CD4-positive, CD25-positive, alpha-beta regulatory T cell (primary cell): ENCODE data around the gene OR2AK2. TPM values are rescaled to one million over a fixed set of nuclear protein-coding genes. Genes with fewer than 3 reads are reported as not detected.
"Not testable (repeated sequence)": the region's sequence is repeated elsewhere in the genome, so short reads cannot be mapped to it uniquely, and the experiment has no call there.

Experiments used
- ATAC-seq, 2 donors: fragments of 150-1000 bp; cut with Tn5 transposase; one replicate each; pipeline ENCODE4 v1.10.0; 2021; ENCODE audit warnings: low read depth in 2 of 2, moderate number of reproducible peaks in 2 of 2, moderate library complexity in 1 of 2
- DNase-seq, 3 donors: peaks; one replicate each; pipeline versions ENCODE4 v3.0.0 to v3.0.0-alpha.2; 2012 to 2022; ENCODE audit warnings: mixed read lengths in 1 of 3
- H3K27ac ChIP-seq: one replicate; pipeline ENCODE4 v1.7.0; 2013; ENCODE audit warnings: mild to moderate bottlenecking, low read length; ENCODE audit not compliant: insufficient read depth, poor library complexity, severe bottlenecking
- H3K27me3 ChIP-seq: one replicate; pipeline ENCODE4 v1.7.0; 2013; ENCODE audit warnings: low read length; ENCODE audit not compliant: control insufficient read depth, insufficient read depth
- H3K36me3 ChIP-seq: one replicate; pipeline ENCODE4 v1.7.0; 2013; ENCODE audit warnings: mild to moderate bottlenecking, low read length, moderate library complexity; ENCODE audit not compliant: control insufficient read depth, insufficient read depth
- H3K4me1 ChIP-seq: 2 replicates; pipeline ENCODE4 v1.7.0; 2013; ENCODE audit warnings: mild to moderate bottlenecking, low read length; ENCODE audit not compliant: insufficient read depth, control insufficient read depth, poor library complexity, severe bottlenecking
- H3K4me3 ChIP-seq: one replicate; pipeline ENCODE4 v1.7.0; 2013; ENCODE audit warnings: low read depth, mild to moderate bottlenecking, low read length, moderate library complexity
- H3K9me3 ChIP-seq, 2 experiments: 1 replicate in 1 of 2; 2 replicates in 1 of 2; pipeline ENCODE4 v1.7.0; 2013; ENCODE audit warnings: low read length in 2 of 2, mild to moderate bottlenecking in 1 of 2, moderate library complexity in 1 of 2; ENCODE audit not compliant: control insufficient read depth in 2 of 2
- H3K27ac Mint-ChIP-seq, 3 donors: one replicate each; pipeline ENCODE4 v1.8.0; 2020 to 2022; ENCODE audit warnings: mild to moderate bottlenecking in 3 of 3, mixed read lengths in 3 of 3, moderate library complexity in 2 of 3
- H3K27me3 Mint-ChIP-seq: one replicate; pipeline ENCODE4 v1.8.0; 2022; ENCODE audit warnings: mild to moderate bottlenecking, mixed read lengths
- H3K36me3 Mint-ChIP-seq: one replicate; pipeline ENCODE4 v1.8.0; 2020; ENCODE audit warnings: mixed read lengths
- H3K4me1 Mint-ChIP-seq, 4 donors: one replicate each; pipeline ENCODE4 v1.8.0; 2020 to 2022; ENCODE audit warnings: mixed read lengths in 4 of 4, mild to moderate bottlenecking in 1 of 4
- H3K4me3 Mint-ChIP-seq, 4 donors: one replicate each; pipeline ENCODE4 v1.8.0; 2020 to 2022; ENCODE audit warnings: mild to moderate bottlenecking in 4 of 4, mixed read lengths in 4 of 4, moderate library complexity in 3 of 4
- H3K9me3 Mint-ChIP-seq, 7 donors: one replicate each; pipeline ENCODE4 v1.8.0; 2020 to 2022; ENCODE audit warnings: mixed read lengths in 7 of 7, mild to moderate bottlenecking in 3 of 7, moderate library complexity in 2 of 7
- polyA plus RNA-seq, 4 donors: library from polyadenylated mRNA; unstranded; fragments of 300-500 nt; fragmentation: Illumina TruSeq; gene quantifications; one replicate each; pipeline ENCODE4 v1.2.3, GENCODE V29; 2021
- total RNA-seq: library from RNA; stranded (reverse); gene quantifications from one replicate; pipeline ENCODE4 v1.2.3, GENCODE V29; 2022

OR2AK2 gene
- total and polyA plus RNA-seq, 5 donors from 2014 or later, result not detected

- ATAC-seq (peak; percentile 53 to 93), DNase-seq (peak; percentile 56 to 87 (median 76))
- H3K9me3 ChIP-seq, H3K27me3 ChIP-seq, H3K27ac ChIP-seq, H3K27ac Mint-ChIP-seq, H3K4me1 Mint-ChIP-seq, H3K4me3 ChIP-seq, H3K27me3 Mint-ChIP-seq, H3K36me3 ChIP-seq, H3K4me1 ChIP-seq, H3K36me3 Mint-ChIP-seq: not testable (repeated sequence)
- H3K9me3 Mint-ChIP-seq, result peaks cover 0 to 12% (median 3%) of the 10 kb centered on the region in 7 donors
- peak overlapping the region; percentile 35 to 88 (median 66) for H3K4me3 Mint-ChIP-seq
Observed at GRCh38 chr1:247936965-247937734, 27.9 kb upstream of the OR2AK2 start.

- no peak overlapping the region for H3K4me3 ChIP-seq
- Mint-ChIP-seq H3K9me3 (peaks cover 0 to 11% (median 2%) of the 10 kb centered on the region in 7 donors), H3K27me3 (no peaks in the 10 kb centered on the region), H3K36me3 (no peaks in the 10 kb centered on the region), H3K27ac (no peak overlapping the region), H3K4me1 (no peaks in the 10 kb centered on the region), H3K4me3 (no peak overlapping the region)
- no peaks in the 10 kb centered on the region for H3K9me3 ChIP-seq
- ATAC-seq, result no peak
- no peaks in the 10 kb centered on the region for H3K36me3 ChIP-seq
- no peak for DNase-seq
- H3K27ac ChIP-seq, result no peak overlapping the region
- H3K27me3 ChIP-seq, result no peaks in the 10 kb centered on the region
- H3K4me1 ChIP-seq, result no peaks in the 10 kb centered on the region
Observed at GRCh38 chr1:247942624-247943023, 22.4 kb upstream of the OR2AK2 start.

- no peaks in the 10 kb centered on the region for H3K27me3 ChIP-seq
- no peaks in the 10 kb centered on the region for H3K27me3 Mint-ChIP-seq
- H3K36me3 Mint-ChIP-seq, result no peaks in the 10 kb centered on the region
- no peaks in the 10 kb centered on the region for H3K36me3 ChIP-seq
- no peak within 1 kb of the TSS for H3K4me3 Mint-ChIP-seq
- ATAC-seq (no peak), DNase-seq (no peak)
- peaks cover 0 to 17% (median 4%) of the 10 kb centered on the region in 7 donors for H3K9me3 Mint-ChIP-seq
- H3K4me1 Mint-ChIP-seq, result no peaks in the 10 kb centered on the region
- no peak within 1 kb of the TSS for H3K27ac Mint-ChIP-seq
- H3K27ac ChIP-seq, result no peak within 1 kb of the TSS
- no peaks in the 10 kb centered on the region for H3K4me1 ChIP-seq
- H3K9me3 ChIP-seq, result no peaks in the 10 kb centered on the region
- no peak within 1 kb of the TSS for H3K4me3 ChIP-seq
Observed at GRCh38 chr1:247948558-247948957, 16.5 kb upstream of the OR2AK2 start, which contains the start of gene OR2L8. Gene OR2L8, plus strand, starts transcription at chr1:247948858. Its CDS starts 0 bp downstream, at chr1:247948858.

GRCh38 chr1:247953408-247953807, 11.6 kb upstream of the OR2AK2 start:
- Histone ChIP-seq H3K27ac (no peak overlapping the region), H3K27me3 (no peaks in the 10 kb centered on the region), H3K9me3 (no peaks in the 10 kb centered on the region), H3K36me3 (no peaks in the 10 kb centered on the region), H3K4me3 (no peak overlapping the region), H3K4me1 (no peaks in the 10 kb centered on the region)
- H3K36me3 Mint-ChIP-seq, result no peaks in the 10 kb centered on the region
- H3K9me3 Mint-ChIP-seq, result peaks cover 0 to 16% (median 5%) of the 10 kb centered on the region in 7 donors
- H3K27ac Mint-ChIP-seq, result no peak overlapping the region
- no peaks in the 10 kb centered on the region for H3K27me3 Mint-ChIP-seq
- no peaks in the 10 kb centered on the region for H3K4me1 Mint-ChIP-seq
- no peak overlapping the region for H3K4me3 Mint-ChIP-seq
- ATAC-seq (no peak), DNase-seq (no peak)

GRCh38 chr1:247961791-247962190, 3.2 kb upstream of the OR2AK2 start:
- Histone ChIP-seq H3K4me3 (no peak overlapping the region), H3K36me3 (no peaks in the 10 kb centered on the region), H3K27ac (no peak overlapping the region), H3K27me3 (no peaks in the 10 kb centered on the region), H3K4me1 (no peaks in the 10 kb centered on the region), H3K9me3 (no peaks in the 10 kb centered on the region)
- H3K4me3 Mint-ChIP-seq, result no peak overlapping the region
- no peak overlapping the region for H3K27ac Mint-ChIP-seq
- DNase-seq (no peak), ATAC-seq (no peak)
- H3K36me3 Mint-ChIP-seq, result no peaks in the 10 kb centered on the region
- H3K9me3 Mint-ChIP-seq, result peaks cover 0 to 15% (median 5%) of the 10 kb centered on the region in 7 donors
- H3K27me3 Mint-ChIP-seq, result no peaks in the 10 kb centered on the region
- no peaks in the 10 kb centered on the region for H3K4me1 Mint-ChIP-seq

GRCh38 chr1:247962911-247963588, 2.0 kb upstream of the OR2AK2 start:
- H3K27ac ChIP-seq, result no peak overlapping the region
- Mint-ChIP-seq H3K27me3 (no peaks in the 10 kb centered on the region), H3K9me3 (peaks cover 0 to 12% (median 5%) of the 10 kb centered on the region in 7 donors), H3K27ac (no peak overlapping the region), H3K36me3 (no peaks in the 10 kb centered on the region), H3K4me1 (peaks cover 0 to 2% (median 0%) of the 10 kb centered on the region in 4 donors), H3K4me3 (no peak overlapping the region)
- H3K4me3 ChIP-seq, result no peak overlapping the region
- H3K9me3 ChIP-seq, result no peaks in the 10 kb centered on the region
- DNase-seq (no peak), ATAC-seq (no peak)
- no peaks in the 10 kb centered on the region for H3K36me3 ChIP-seq
- no peaks in the 10 kb centered on the region for H3K27me3 ChIP-seq
- no peaks in the 10 kb centered on the region for H3K4me1 ChIP-seq

GRCh38 chr1:247966532-247967204, 1.6 kb downstream of the OR2AK2 start:
- H3K27ac Mint-ChIP-seq, result no peak overlapping the region

More at GRCh38 chr1:247966532-247967204, 1.6 kb downstream of the OR2AK2 start:
- Mint-ChIP-seq H3K27me3 (no peaks in the 10 kb centered on the region), H3K4me1 (peaks cover 0 to 2% (median 0%) of the 10 kb centered on the region in 4 donors), H3K36me3 (no peaks in the 10 kb centered on the region), H3K4me3 (no peak overlapping the region), H3K9me3 (peaks cover 0 to 6% (median 2%) of the 10 kb centered on the region in 7 donors)
- H3K9me3 ChIP-seq, result no peaks in the 10 kb centered on the region
- H3K4me3 ChIP-seq, result no peak overlapping the region
- H3K4me1 ChIP-seq, result no peaks in the 10 kb centered on the region
- no peak overlapping the region for H3K27ac ChIP-seq
- ATAC-seq, result no peak
- no peak for DNase-seq
- H3K36me3 ChIP-seq, result no peaks in the 10 kb centered on the region
- no peaks in the 10 kb centered on the region for H3K27me3 ChIP-seq
